Superior temporal gyrus (tissue), 1 donor: ENCODE measurements around the gene EPHA3.
"Not testable (repeated sequence)": the region's sequence is repeated elsewhere in the genome, so short reads cannot be mapped to it uniquely, and the experiment has no call there.

Experiments used
- DNase-seq: peaks from one replicate; pipeline ENCODE4 v3.0.0-alpha.2; 2016; ENCODE audit errors: extremely low spot score

EPHA3 gene

DNA sequence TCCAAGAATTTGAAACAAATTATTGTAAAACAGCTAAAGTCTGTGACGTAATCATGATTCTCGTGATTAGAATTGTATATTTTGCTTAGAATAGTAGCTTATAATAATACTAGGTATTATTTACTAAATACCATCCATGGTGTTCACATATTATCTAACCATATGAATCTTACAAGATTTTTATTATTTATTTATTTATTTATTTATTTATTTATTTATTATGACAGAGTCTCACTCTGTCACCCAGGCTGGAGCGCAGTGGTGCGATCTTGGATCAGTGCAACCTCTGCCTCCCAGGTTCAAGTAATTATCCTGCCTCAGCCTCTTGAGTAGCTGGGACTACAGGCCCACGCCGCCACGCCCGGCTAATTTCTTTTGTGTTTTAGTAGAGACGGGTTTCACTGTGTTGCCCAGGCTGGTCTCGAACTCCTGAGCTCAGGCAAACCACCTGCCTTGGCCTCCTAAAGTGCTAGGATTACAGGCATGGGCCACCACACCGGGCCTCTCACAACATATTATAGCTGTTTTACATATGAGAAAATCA lies 173.5 kb downstream of the EPHA3 start:
- no peak for DNase-seq

DNA sequence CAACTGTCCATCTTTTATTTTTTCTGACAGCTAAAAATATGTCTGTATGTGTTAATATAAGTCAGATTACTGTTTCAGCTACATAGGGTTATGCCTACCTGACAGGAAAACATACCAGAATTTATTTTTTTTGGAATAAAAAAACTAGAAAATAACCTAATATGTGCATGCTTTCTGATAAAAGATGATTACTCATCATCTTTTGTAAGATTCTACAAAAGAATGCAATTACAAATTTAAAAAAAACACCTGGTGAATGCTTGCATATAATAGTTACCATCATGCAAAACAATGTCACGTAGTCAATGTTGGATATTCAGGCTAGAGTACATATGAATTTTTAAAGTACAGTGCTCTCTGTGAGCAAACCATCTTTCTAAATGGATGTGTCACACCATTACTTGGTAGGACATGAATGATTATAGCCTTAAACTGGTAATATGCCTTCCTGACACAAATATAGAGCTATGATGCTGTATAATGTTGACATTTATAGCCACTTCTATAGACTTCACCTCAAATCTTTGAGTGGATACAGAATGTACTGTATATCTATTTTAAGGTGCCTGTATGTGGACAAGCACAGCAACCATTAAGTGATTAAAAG lies 180.6 kb downstream of the EPHA3 start:
- DNase-seq: no peak

DNA sequence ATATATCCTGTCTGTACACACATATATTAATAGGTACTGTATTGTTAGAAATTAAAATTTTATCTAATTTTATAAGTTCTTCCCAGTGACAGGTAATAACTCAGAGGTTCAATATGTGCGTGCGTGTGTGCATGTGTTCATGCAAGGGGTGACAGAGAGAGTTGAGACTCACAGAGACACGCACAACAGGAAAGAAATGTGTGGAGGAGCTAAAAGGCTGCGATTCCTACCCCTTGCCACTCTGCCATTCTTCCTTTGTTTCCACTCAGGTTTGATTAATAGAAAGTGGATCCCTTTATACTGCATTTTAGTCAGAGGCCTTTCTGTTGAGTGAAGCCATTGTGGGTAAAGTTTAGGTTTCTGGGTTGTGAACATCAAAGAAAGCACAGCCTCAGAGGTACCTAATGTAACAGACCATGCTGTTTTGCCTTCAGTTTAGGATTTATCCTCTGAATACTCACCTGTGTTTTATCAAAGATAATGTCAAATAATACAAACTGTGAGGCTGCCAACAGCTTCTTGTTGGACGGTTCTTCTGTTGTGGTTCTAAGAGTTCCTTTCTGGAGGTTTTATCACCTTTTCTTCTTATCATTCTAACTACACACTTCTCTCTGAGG lies 182.3 kb downstream of the EPHA3 start:
- no peak for DNase-seq

DNA sequence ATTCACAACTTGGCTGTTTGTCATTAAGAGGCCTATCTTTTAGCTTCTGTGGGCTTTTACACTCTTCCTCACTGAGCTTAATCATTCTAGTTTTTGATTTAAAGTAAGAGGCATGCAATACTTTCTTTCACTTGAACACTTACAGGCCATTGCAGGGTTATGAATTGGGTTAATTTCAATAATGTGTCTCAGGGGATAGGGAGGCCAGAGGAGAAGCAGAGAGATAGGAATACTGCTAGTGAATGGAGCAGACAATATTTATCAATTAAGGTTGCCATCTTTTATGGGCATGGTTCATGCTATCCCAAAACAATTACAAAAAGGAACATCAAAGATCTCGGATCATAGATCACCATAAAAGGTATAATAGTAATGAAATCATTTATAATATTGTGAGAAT lies 189.8 kb downstream of the EPHA3 start:
- no peak for DNase-seq

DNA sequence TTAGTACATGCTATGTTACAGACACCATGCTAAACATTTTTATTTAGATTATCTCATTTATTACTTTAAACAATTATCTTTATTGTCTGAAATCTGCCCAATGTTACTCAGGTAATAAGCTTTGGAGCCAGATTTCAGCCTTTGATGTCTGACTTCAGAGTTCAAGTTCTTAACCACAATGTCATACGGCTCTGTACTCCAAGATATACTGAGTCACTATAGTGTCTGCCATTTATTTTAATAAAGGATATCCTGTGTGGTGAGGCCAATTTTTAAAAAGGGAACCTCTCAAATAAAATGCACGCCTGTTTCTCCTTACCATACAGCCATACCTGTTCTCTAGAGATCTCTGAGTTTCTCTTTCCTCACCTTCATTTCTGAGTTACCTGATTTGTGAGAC lies 193.1 kb downstream of the EPHA3 start:
- DNase-seq: no peak

DNA sequence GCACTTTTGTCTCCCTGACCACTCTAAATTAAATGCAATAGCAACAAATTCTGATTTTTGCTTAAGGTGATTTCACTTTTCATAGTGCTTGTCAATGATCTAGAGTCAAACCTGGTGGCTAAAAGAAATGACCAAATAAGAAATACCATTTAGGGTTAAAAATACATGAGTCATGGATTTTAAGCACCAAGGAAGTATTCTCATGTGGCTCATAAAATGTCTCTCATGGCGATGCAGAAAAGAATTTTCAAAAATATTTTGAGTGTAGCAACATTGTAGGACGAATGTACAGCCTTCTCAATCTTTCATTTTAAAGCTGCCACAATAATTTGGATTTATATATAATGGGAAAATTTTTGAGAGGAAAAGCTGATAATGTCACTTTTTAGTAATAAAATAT lies 193.6 kb downstream of the EPHA3 start:
- DNase-seq: no peak

DNA sequence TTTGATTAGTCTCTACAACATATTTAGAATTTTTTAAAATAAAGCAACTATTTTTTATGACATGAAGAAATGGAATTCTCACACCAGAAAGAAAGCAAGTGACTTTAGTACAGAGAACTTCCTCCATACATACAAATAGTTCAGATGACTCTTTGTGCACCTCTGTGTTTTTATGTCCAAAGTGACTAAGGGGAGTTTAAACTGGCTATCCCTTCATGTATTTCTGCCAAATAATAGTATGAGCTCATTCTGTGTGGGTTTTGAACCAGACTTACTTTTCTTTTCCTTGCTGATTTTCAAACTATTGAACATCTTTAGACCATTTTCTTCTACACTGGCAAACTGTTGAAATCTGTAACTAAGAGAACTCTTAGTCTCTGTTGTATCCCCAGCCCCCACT lies 196.3 kb downstream of the EPHA3 start:
- DNase-seq: no peak

DNA sequence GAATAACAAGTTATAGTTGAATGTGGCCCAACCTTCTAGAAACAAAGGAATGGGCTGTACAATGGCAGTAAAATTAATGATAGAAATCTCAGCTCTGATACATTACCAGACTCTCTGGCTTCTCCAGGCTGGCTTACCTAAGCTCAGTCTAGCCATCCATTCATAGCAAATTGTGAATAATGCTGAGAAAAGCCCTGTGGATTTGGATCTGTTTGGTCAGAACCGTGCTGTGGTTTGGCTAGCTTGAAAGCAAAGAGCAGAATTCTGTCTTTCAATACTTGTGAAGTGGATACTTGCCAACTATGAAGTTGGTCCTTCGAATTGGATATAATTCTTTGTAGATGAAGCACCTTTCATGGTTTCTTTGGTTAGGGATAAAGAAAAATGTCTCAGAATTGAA lies 199.1 kb downstream of the EPHA3 start:
- DNase-seq: no peak

DNA sequence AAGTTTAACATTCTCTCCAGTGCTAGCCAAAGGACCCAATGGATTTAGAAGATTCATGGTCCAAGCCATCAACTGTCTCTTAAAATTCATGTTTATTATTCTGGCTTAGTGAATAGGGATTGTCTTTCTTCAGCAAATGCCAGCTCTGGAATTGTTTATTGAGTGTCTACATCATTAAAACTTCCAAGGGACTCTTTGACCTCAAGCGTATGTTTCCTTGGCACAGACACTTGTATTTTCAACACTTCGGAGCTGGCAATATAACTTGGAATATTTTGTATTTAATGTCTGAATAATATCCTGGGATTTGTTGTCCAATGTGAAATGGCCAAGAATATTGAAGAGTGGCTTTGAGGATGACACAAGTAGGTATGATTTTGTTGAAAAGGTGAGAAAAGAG lies 204.2 kb downstream of the EPHA3 start:
- no peak for DNase-seq

DNA sequence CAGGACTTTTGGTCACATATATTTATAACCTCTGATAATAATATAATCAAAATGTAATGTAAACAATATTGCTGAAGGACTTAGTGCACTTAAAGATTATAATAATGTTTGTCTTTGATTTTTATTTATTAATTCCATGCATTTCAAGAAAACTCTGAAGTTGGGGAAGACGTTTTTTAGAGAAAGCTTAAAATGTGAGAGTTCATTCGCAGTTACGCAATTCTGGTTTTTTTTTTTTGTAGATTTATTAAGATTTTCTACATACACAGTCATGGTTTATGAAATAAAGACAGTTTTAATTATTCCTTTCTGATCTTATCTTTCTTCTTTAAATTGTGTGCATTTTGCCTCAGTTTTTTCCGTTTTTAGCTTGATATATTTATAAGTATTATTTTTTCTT lies 204.7 kb downstream of the EPHA3 start:
- DNase-seq: no peak

DNA sequence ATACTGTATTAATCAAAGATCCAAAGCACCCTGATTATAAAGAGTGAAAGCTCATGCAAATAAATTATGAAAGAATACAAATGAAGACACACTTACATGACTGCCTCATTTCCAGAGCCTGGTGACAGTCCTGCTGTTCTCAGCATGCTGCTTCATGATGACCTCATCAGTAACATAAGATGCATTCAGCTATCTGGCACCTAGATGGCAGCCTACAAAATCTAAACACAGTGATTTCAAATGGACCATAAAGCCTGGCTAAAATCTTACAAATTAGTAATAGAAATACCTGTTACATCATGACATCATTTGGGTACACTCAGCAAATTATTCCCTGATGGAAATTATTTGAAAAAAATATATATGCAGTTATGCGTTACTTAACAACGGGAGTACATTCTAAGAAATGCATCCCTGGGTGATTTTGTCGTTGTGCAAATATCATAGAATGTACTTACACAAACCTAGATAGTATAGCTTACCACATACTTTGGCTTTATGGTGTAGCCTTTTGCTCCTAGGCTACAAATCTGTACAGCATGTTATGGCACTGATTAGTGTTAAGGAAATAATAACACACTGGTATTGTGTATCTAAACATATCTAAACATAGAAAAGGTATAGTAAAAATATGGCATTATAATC lies 207.2 kb downstream of the EPHA3 start:
- DNase-seq: peak; percentile 61

DNA sequence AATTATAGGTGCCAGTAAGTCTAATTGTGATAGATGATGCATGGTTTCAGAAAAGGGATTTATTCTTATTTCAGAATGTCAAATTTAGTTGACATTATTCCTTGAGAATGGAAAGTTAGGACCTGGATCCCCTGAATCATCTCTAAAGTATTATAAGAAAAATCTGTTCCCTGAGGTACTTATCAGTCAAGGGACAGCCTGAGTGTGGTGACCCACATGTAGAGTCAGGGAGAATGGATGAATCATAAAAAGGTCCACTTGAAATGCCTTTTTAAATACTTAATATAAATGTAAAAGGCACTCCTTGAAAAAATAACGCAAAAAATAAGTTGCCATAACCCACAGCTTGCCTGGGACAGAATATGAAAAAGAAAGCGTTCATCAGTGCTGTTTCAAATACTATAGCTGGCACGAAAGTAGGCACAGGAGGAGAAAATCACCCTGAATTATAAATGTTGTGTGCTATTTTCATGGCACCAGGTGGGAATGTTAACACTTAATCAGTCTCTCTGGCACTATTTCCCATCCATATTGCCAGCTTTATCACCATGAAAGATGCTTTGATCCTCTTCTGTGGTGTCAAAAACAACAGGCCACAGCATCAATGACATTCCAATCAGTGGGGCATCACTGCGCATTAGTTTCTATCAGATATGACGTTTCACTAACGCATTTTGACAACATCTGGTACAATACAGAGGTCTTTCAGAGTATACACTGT lies 208.5 kb downstream of the EPHA3 start:
- no peak for DNase-seq

DNA sequence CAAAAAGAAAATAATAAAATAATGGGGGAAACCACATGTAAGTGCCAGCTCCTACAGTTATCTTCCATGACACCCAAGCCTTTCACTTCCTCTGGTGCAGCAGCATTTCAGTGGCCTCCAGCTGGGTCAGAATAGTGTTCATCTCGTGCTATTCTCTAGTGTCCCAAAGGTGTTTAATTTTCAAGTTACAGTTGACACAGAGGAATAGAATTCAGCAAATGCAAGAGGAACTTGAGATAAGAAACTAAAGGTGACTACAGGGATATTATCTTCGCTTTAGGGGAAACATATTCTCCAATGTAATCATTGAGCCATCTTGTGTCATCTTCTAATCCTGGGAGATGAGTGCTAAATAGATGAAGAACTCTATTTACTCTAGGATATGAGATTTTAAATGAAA lies 212.8 kb downstream of the EPHA3 start:
- no peak for DNase-seq

DNA sequence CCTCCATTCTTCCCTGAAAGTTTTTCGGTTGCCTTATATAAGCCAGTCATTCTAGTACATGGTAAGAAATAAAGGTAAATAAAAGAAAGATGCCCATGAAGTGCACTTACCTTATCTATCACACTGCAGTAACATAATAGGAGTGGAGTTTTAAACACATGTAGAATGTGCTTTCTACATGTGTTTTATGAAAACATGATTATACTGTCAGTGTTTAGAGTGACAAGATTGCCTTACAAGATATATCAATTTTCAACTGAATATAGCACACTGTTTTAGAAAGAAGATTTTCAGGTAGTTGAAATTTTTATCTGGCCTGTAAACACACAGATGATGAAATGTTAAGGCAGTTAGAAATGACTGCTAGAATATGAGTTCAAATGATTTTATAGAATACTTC lies 219.6 kb downstream of the EPHA3 start:
- DNase-seq: no peak

DNA sequence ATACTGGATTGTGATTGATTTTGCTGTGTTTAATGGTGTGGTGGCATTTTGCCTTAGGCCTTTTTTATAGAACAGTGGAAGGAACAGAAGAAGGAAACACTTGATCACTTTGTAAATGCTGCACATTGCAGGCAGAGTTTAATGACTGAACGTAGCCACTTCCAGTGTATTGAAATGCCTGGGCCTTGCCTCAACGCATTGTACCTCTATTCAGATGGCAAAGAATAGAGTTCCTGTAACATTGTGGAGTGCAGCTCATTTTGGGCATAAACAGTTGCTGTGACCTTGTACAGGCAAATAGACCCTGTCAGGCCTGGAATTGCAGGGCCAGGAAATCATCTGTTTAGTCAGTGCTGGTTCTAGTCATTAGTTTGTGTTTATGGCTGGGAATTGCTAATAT lies 225.0 kb downstream of the EPHA3 start:
- no peak for DNase-seq

DNA sequence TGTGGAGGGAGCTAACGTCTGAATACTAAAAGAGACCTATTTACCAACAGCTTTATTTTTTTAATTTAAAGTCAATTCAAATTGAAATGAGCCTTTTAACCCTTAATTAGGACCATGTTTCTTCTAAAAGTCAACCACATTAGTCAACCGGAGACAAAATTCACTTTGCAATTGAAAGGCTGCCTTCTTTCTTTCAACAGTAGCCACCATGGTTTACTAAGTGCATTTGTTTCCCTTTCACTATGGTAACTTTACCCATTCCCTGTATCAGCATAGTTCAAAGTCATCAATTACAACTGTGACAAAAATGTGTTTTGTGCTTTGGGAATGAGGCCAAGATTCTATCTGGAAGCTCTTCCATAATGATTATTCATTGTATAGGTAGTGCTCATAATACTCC lies 225.4 kb downstream of the EPHA3 start:
- DNase-seq: no peak

DNA sequence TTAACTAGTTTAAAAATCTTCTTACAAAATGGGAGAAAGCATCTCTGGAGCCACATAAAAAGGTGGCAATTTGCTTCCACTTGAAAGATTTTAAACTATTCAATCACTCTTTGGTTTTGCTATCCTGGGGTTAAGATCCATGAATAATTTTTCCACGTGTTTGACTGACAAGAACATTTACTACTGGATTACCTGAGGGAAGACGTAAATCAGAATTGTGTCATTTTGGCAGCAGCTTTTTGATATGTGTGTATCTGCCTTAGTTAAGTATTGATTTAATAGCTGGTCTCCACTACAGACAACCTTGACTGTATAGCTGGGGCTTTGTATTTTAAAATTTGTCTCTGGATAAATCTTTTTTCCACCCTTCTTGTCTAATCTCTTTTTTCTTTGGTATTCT lies 228.3 kb downstream of the EPHA3 start:
- no peak for DNase-seq

DNA sequence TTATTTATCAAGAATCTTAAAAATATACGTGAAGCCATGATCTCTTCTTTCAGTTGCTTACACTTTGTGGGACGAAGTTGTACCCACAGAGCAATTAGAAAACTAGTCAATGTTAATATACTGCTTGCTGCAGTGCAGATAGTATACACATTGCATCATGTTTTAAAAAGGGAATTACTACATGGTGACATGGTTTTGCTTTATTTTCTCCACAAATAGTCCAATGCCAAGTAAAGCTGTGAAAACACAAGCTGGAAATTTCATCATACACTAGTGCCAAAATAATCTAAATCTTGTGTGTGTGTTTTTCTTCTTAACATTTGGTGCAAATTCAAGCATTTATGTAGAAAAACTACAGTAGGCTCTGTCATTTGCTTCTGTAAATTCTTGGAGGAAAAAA lies 233.0 kb downstream of the EPHA3 start:
- DNase-seq: peak; percentile 26

DNA sequence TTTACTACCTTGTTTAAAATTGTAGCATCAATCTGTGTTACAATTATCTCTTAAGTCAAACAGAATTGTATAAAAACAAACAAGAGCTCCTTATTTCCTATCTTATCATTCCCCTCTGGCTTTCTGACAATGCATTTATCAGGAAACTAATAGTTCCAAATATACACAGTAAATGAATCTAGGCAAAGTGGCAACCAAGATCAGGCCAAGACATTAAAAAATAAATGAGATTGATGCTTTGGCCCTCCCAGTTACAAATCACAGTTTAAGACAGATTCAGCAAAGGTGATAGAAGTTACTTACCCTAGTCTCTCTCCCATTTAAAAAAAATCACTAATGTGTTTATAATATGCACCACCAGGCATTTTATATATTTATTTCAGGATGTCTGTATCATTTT lies 236.7 kb downstream of the EPHA3 start:
- DNase-seq: no peak

DNA sequence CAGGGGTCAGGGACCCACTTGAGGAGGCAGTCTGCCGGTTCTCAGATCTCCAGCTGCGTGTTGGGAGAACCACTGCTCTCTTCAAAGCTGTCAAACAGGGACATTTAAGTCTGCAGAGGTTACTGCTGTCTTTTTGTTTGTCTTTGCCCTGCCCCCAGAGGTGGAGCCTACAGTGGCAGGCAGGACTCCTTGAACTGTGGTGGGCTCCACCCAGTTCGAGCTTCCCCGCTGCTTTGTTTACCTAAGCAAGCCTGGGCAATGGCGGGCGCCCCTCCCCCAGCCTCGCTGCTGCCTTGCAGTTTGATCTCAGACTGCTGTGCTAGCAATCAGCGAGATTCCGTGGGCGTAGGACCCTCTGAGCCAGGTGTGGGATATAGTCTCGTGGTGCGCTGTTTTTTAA lies 243.5 kb downstream of the EPHA3 start:
- not testable (repeated sequence) for DNase-seq

DNA sequence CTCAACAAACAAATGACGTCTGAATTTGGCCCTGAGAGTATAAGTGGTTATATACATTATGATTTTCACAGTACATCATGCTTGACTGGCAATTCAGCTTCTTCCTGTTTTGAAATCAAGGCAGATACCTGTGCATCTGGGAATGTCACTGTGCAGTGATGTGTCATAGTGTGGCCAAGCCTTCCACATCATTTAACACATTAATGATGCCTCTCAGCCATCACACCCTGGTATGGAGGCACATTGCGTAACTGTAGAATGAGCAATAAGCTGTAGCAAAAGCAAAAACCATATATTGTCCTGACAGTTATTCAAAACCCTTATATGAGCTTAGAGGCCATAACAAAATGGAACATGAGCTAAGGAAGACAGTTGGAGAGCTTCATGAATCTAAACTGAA lies 246.0 kb downstream of the EPHA3 start:
- no peak for DNase-seq

DNA sequence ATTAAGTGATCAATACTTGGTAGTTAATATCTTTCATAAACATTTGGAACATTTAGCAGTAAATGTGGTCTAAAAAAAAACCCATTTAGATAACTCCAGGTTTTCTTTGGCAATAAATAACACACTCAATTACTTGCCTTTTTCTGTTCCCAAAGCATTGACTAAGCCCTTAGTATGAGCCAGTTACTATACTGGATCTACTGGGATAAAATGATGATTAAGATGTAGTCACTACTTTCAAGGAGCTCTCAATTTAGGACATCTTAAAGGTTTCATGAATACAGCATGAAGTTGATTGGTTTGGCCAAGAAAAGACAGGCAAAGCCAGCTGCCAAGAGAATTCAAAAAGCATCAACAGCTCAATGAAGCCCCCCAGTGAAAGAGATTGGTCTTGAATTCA lies 250.9 kb downstream of the EPHA3 start:
- DNase-seq: no peak

DNA sequence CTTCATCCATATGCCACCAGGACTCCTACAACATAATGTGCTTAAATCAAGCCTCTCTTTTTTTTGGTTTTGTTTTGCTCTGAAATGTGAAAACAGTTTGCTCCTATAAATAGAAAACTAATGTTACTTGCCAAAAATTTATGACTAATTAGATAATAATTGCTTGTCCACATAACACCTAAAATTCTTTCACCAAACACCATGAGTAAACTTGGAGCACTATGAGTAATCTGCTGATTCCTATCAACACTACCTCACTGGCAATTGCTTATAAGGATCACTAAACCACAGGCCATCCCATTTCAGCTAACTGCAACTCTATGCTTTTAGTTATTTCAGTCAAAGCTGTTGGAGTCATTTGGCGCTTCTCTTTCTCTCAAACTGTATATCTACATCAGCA lies 252.7 kb downstream of the EPHA3 start:
- no peak for DNase-seq
